ENCODE results near the gene SORCS2. TPM values are rescaled to one million over a fixed set of nuclear protein-coding genes. Genes with fewer than 3 reads are reported as not detected.

The SORCS2 gene
- total and polyA plus RNA-seq, 2 of the 8 experiments (the other 6 are each of a cell fraction or from before 2014, with no cell fraction given), result 0.36 to 1.8 TPM

- peaks cover 2 to 3% of the 10 kb centered on the region in 2 experiments; a peak in 2 of 4 replicates for H3K9me3 ChIP-seq (ENCODE audit: insufficient read depth in 2 of 2, low read depth in 1 of 2, low read length in 1 of 2)
- H3K79me2 ChIP-seq (ENCODE audit: control insufficient read depth in 1 of 2, insufficient read depth in 2 of 2, low read length in 2 of 2), result no peaks in the 10 kb centered on the region
- no peak overlapping the region for H2BK12ac ChIP-seq (ENCODE audit: low read depth, low read length)
- CTCF ChIA-PET (ENCODE audit: partially characterized antibody), result interaction anchor here (1.9 kb wide), 1 partner anchor 45 kb away, joined by 6 read pairs; no protein-coding TSS in a partner anchor
- no peaks in the 10 kb centered on the region for H3K23me2 ChIP-seq (ENCODE audit: low read depth, low read length)
- H3K9ac ChIP-seq (replicated peaks in 1 of 4; ENCODE audit: extremely low read depth in 1 of 4, low read depth in 3 of 4, low read length in 3 of 4), result no peak overlapping the region
- H3K27me3 ChIP-seq (replicated peaks in 1 of 4; ENCODE audit: control insufficient read depth in 3 of 4, extremely low read depth in 1 of 4, insufficient read depth in 3 of 4, low read length in 3 of 4), result no peaks in the 10 kb centered on the region
- no peak overlapping the region for H3K4me2 ChIP-seq (ENCODE audit: insufficient read depth in 1 of 2, low read depth in 2 of 2, low read length in 2 of 2)
- WGBS, 2 experiments (ENCODE audit: extremely low coverage in 1 of 2, insufficient coverage in 1 of 2, insufficient read length in 1 of 2, insufficient replicate concordance in 2 of 2, low coverage in 1 of 2, low lambda C conversion rate in 2 of 2, missing lambda C conversion rate in 1 of 2), result 84% methylated on average over 6 of the region's 6 CpGs; no CpG with 5 or more reads in 1 of the 2 experiments
- no peaks in the 10 kb centered on the region for H4K20me1 ChIP-seq (replicated peaks in 1 of 2; ENCODE audit: control insufficient read depth in 1 of 2, insufficient read depth in 2 of 2, low read length in 2 of 2)
- no peak overlapping the region for H3K14ac ChIP-seq (ENCODE audit: insufficient read length)
- no peak overlapping the region for H3K23ac ChIP-seq (ENCODE audit: insufficient read length)
- no peak overlapping the region for H3K4me3 ChIP-seq (ENCODE audit: extremely low read depth in 1 of 4, insufficient read depth in 2 of 4, low read depth in 3 of 4, low read length in 4 of 4)
- no peak overlapping the region for H3K18ac ChIP-seq (ENCODE audit: extremely low read depth, low read length)
- no peak overlapping the region for H4K5ac ChIP-seq (ENCODE audit: insufficient read length, low read depth, low read length)
- 0 out of 7 replicates have a peak, but pooled peaks cover 0 to 2% (median 0%) of the 10 kb centered on the region in 4 experiments for H3K4me1 ChIP-seq (replicated peaks in 1 of 4; ENCODE audit: control insufficient read depth in 3 of 4, insufficient read depth in 4 of 4, low read length in 3 of 4)
- H2AFZ ChIP-seq (ENCODE audit: low read length), result no peak overlapping the region
- H3K56ac ChIP-seq (replicated peaks; ENCODE audit: insufficient read length, low read depth, low read length), result no peak overlapping the region
- no peak overlapping the region for H3K4ac ChIP-seq (replicated peaks; ENCODE audit: insufficient read length, low read depth, low read length)
- no peaks in the 10 kb centered on the region for H3K79me1 ChIP-seq (ENCODE audit: low read depth, low read length)
- H3K27ac ChIP-seq (ENCODE audit: low read depth, low read length), result no peak overlapping the region
- H2BK120ac ChIP-seq (replicated peaks; ENCODE audit: low read depth, low read length), result no peak overlapping the region
- POLR2A ChIA-PET (ENCODE audit: partially characterized antibody), result no interaction called here
- FAIRE-seq (no peak), DNase-seq (ENCODE audit: low read depth in 1 of 2, low spot score in 2 of 2) (no peak)
- H4K8ac ChIP-seq (ENCODE audit: extremely low read depth, insufficient read depth, low read length), result no peak overlapping the region; the same call in 1 of the 2 replicates
- H2BK15ac ChIP-seq (ENCODE audit: low read length), result no peak overlapping the region
- no peaks in the 10 kb centered on the region for H3K36me3 ChIP-seq (ENCODE audit: control insufficient read depth in 2 of 4, insufficient read depth in 4 of 4, low read length in 3 of 4)
- H2BK20ac ChIP-seq (ENCODE audit: low read length), result no peak overlapping the region
- H4K91ac ChIP-seq (replicated peaks; ENCODE audit: insufficient read length, low read length), result no peak overlapping the region
- H2AK5ac ChIP-seq (ENCODE audit: low read depth, low read length), result no peak overlapping the region
- no peak overlapping the region for H2BK5ac ChIP-seq (ENCODE audit: low read depth, low read length)
These were observed 482.8 kb downstream of the SORCS2 start for GRCh38 chr4:7675136-7675535.
